HG03135 (cell line): ENCODE data around the gene AMTN.
A peak's percentile ranks its signal among the peaks of the same experiment; 100 is the strongest.

Source experiments
- ATAC-seq: cut with Tn5 transposase; IDR thresholded peaks from one replicate; pipeline ENCODE4 v1.9.1; 2021; ENCODE audit warnings: mild to moderate bottlenecking, moderate library complexity; ENCODE audit not compliant: unreplicated experiment

The AMTN gene

GRCh38 chr4:70559211-70559830 is 41.0 kb downstream of the AMTN start:
- ATAC-seq: peak; percentile 62

GRCh38 chr4:70559924-70560323 is 41.6 kb downstream of the AMTN start:
- no peak for ATAC-seq

- no peak for ATAC-seq
These were observed 45.7 kb downstream of the AMTN start for GRCh38 chr4:70564033-70564432.

- ATAC-seq: no peak
These were observed 52.4 kb downstream of the AMTN start for GRCh38 chr4:70570796-70571195.

- no peak for ATAC-seq
These were observed 53.4 kb downstream of the AMTN start for GRCh38 chr4:70571772-70572171.

GRCh38 chr4:70575964-70576363 is 57.6 kb downstream of the AMTN start:
- no peak for ATAC-seq

- ATAC-seq: no peak
These were observed 59.0 kb downstream of the AMTN start for GRCh38 chr4:70577220-70577927.

GRCh38 chr4:70581980-70582379 is 63.6 kb downstream of the AMTN start:
- no peak for ATAC-seq
